PC-3 (cell line): ENCODE data around the gene NELFB. TPM values are rescaled to one million over a fixed set of nuclear protein-coding genes. Genes with fewer than 3 reads are reported as not detected.

Experiments used
- ATAC-seq: fragments of 200-7000 bp; cut with Tn5 transposase; 2 replicates; pipeline ENCODE4 v1.9.1; 2020; ENCODE audit warnings: mild to moderate bottlenecking, moderate library complexity
- BruUV-seq: library from RNA; stranded (reverse); fragments of 400-500 nt; replicated peaks from 2 replicates; lab custom pipeline; 2021; lab: Mats Ljungman, UMichigan
- CTCF ChIA-PET: fragments of 300-600 bp; sonication (Branson Sonifier 250); formaldehyde crosslinking; loops from one replicate; lab custom pipeline; 2022; ENCODE audit warnings: antibody characterized with exemption; lab: Charles Lee
- POLR2A ChIA-PET: fragments of 300-600 bp; sonication (Branson Sonifier 250); formaldehyde crosslinking; loops from one replicate; lab custom pipeline; 2022; ENCODE audit warnings: antibody characterized with exemption; ENCODE audit not compliant: unreplicated experiment; lab: Charles Lee
- DNase-seq: peaks from one replicate; pipeline ENCODE4 v3.0.0-alpha.2; 2015
- H2AFZ ChIP-seq: fragments of 300-600 bp; sonication (generic); 2 replicates; pipeline ENCODE4 v1.6.0; 2016; ENCODE audit warnings: antibody characterized with exemption, low read length
- H3F3A ChIP-seq: fragments of 300-600 bp; sonication (generic); one replicate; pipeline ENCODE4 v1.6.0; 2017; ENCODE audit warnings: antibody characterized with exemption, low read length, control low read depth, mild to moderate bottlenecking; ENCODE audit not compliant: unreplicated experiment
- H3K27ac ChIP-seq: fragments of 300-600 bp; sonication (generic); 2 replicates; pipeline ENCODE4 v1.5.1; 2016; ENCODE audit warnings: mild to moderate bottlenecking, low read length
- H3K27me3 ChIP-seq: fragments of 300-600 bp; sonication (generic); 2 replicates; pipeline ENCODE4 v1.6.1; 2016; ENCODE audit warnings: low read length, mixed read lengths
- H3K36me3 ChIP-seq: fragments of 300-600 bp; sonication (generic); 2 replicates; pipeline ENCODE4 v1.6.1; 2016; ENCODE audit warnings: low read depth, mixed run types, low read length, mixed read lengths
- H3K4me1 ChIP-seq: fragments of 300-600 bp; sonication (generic); 2 replicates; pipeline ENCODE4 v1.5.1; 2016; ENCODE audit warnings: low read length; ENCODE audit not compliant: insufficient read depth
- H3K4me2 ChIP-seq: fragments of 300-600 bp; sonication (generic); 2 replicates; pipeline ENCODE4 v1.6.0; 2016; ENCODE audit warnings: low read length
- H3K4me3 ChIP-seq: fragments of 300-600 bp; sonication (generic); 2 replicates; pipeline ENCODE4 v1.5.1; 2016; ENCODE audit warnings: mild to moderate bottlenecking, low read length, mixed read lengths
- H3K79me2 ChIP-seq: fragments of 300-600 bp; sonication (generic); 2 replicates; pipeline ENCODE4 v1.6.1; 2017; ENCODE audit warnings: low read length, mixed read lengths
- H3K9ac ChIP-seq: fragments of 300-600 bp; sonication (generic); 2 replicates; pipeline ENCODE4 v1.6.0; 2016; ENCODE audit warnings: mild to moderate bottlenecking, low read length
- H3K9me2 ChIP-seq: fragments of 300-600 bp; sonication (generic); replicated peaks from 2 replicates; pipeline ENCODE4 v1.6.1; 2016; ENCODE audit warnings: mixed run types, low read length, mixed read lengths
- H3K9me3 ChIP-seq: fragments of 300-600 bp; sonication (generic); 2 replicates; pipeline ENCODE4 v1.6.1; 2016; ENCODE audit warnings: low read length, mixed read lengths
- H4K20me1 ChIP-seq: fragments of 300-600 bp; sonication (generic); 2 replicates; pipeline ENCODE4 v1.6.1; 2016; ENCODE audit warnings: low read length, mixed read lengths
- EZH2 ChIP-seq: fragments of 300-600 bp; sonication (generic); IDR thresholded peaks from one replicate; pipeline ENCODE4 v1.6.1; 2017; ENCODE audit warnings: antibody characterized with exemption, mild to moderate bottlenecking, low read length; ENCODE audit not compliant: unreplicated experiment
- EZH2phosphoT487 ChIP-seq: fragments of 300-600 bp; sonication (generic); IDR thresholded peaks from 2 replicates; pipeline ENCODE4 v1.6.1; 2018; ENCODE audit warnings: mild to moderate bottlenecking, antibody characterized with exemption, low read length, borderline replicate concordance
- intact Hi-C: fragments of 100-400 bp; cut with micrococcal nuclease; formaldehyde crosslinking; loops from 2 replicates; pipeline ENCODE4 v1.9.0; 2023
- total RNA-seq: library from RNA; depleted of rRNA; stranded (reverse); fragments of >200 nt; gene quantifications from 2 replicates; pipeline ENCODE4 v1.2.3, GENCODE V29; 2014
- TF ChIP-seq, protein P1 (sequence below): fragments of 300-600 bp; sonication (generic); conservative IDR thresholded peaks from 2 replicates; pipeline ENCODE4 v1.5.1; 2017; ENCODE audit warnings: antibody characterized with exemption, low read depth, mild to moderate bottlenecking, low read length

NELFB gene
- total RNA-seq, 1 experiment from 2014 or later: 50.7 TPM

DNA sequence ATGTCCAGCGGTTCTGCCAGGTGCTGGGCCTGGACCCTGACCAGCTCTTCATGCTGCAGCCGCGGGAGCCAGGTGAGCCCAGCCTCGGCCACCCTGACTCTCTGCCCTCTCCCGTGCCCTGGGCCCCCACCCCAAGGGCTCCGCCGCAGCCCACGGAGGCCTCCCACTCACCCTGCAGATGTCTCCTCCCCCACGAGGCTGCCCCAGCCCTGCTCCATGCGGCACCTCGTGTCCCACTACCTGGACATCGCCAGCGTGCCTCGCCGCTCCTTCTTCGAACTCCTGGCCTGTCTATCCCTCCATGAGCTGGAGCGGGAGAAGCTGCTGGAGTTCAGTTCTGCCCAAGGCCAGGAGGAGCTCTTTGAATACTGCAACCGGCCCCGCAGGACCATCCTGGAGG, 40.5 kb upstream of the NELFB start:
- intact Hi-C loops: no loop called here
- no peaks in the 10 kb centered on the region for H4K20me1 ChIP-seq
- BruUV-seq: no TSS peak

DNA sequence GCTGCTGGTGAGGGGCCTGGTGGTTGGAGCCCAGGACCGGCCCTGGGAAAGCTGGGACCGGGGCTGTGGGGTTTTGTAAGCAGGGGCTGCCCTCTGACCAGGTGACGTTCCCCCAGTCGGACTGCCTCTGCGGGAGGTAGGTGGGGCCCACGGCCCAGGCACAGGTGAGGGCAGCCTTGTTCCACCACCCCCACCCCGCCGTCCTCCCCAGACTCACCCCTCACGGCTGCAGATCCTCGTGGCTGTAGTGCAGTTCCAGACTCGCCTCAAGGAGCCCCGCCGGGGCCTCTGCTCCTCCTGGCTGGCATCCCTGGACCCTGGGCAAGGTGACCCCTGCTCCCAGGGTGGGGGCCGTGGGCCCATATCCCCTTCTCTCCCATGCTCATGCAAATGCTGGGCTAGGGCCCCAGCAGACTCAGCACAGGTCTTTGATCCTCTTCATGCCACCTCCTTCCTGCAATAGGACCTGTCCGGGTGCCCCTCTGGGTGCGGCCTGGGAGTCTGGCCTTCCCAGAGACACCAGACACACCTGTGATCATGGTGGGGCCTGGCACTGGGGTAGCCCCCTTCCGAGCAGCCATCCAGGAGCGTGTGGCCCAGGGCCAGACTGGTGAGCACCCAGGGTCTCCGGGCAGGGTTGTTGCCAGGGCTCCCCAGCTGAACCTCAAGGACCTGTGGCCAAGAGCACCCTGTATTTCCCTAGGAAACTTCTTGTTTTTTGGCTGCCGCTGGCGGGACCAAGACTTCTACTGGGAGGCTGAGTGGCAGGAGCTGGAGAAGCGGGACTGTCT, 39.7 kb upstream of the NELFB start:
- BruUV-seq: no TSS peak
- TF ChIP-seq EZH2 (no peak), EZH2phosphoT487 (no peak)
- TF ChIP-seq, protein P1, sequence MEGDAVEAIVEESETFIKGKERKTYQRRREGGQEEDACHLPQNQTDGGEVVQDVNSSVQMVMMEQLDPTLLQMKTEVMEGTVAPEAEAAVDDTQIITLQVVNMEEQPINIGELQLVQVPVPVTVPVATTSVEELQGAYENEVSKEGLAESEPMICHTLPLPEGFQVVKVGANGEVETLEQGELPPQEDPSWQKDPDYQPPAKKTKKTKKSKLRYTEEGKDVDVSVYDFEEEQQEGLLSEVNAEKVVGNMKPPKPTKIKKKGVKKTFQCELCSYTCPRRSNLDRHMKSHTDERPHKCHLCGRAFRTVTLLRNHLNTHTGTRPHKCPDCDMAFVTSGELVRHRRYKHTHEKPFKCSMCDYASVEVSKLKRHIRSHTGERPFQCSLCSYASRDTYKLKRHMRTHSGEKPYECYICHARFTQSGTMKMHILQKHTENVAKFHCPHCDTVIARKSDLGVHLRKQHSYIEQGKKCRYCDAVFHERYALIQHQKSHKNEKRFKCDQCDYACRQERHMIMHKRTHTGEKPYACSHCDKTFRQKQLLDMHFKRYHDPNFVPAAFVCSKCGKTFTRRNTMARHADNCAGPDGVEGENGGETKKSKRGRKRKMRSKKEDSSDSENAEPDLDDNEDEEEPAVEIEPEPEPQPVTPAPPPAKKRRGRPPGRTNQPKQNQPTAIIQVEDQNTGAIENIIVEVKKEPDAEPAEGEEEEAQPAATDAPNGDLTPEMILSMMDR: no peak
- Histone ChIP-seq H3K27ac (no peak overlapping the region), H3K4me1 (peaks cover 24% of the 10 kb centered on the region), H3K36me3 (no peaks in the 10 kb centered on the region), H3K9me2 (no peaks in the 10 kb centered on the region), H3K79me2 (no peaks in the 10 kb centered on the region), H3F3A (no peaks in the 10 kb centered on the region), H3K9me3 (no peaks in the 10 kb centered on the region), H3K27me3 (no peaks in the 10 kb centered on the region), H2AFZ (no peak overlapping the region), H3K9ac (no peak overlapping the region), H3K4me2 (no peak overlapping the region), H4K20me1 (no peaks in the 10 kb centered on the region), H3K4me3 (no peak overlapping the region)
- ChIA-PET CTCF (no interaction called here), POLR2A (no interaction called here)
- ATAC-seq (no peak), DNase-seq (no peak)
- intact Hi-C loops: no loop called here

More for the DNA sequence above, 40.5 kb upstream of the NELFB start:
- Histone ChIP-seq H2AFZ (no peak overlapping the region), H3K9me2 (no peaks in the 10 kb centered on the region), H3K9me3 (no peaks in the 10 kb centered on the region), H3K27ac (no peak overlapping the region), H3K9ac (no peak overlapping the region), H3F3A (no peaks in the 10 kb centered on the region), H3K36me3 (no peaks in the 10 kb centered on the region), H3K4me2 (no peak overlapping the region), H3K4me1 (peaks cover 24% of the 10 kb centered on the region), H3K79me2 (no peaks in the 10 kb centered on the region), H3K4me3 (no peak overlapping the region), H3K27me3 (no peaks in the 10 kb centered on the region)
- CTCF ChIA-PET: no interaction called here
- POLR2A ChIA-PET: no interaction called here
- ATAC-seq (no peak), DNase-seq (no peak)
- TF ChIP-seq EZH2 (no peak), EZH2phosphoT487 (no peak)
- TF ChIP-seq, protein P1: no peak
